HL-60 (cell line): ENCODE data around the gene EDIL3.

Source experiments
- POLR2AphosphoS5 ChIP-seq: IDR thresholded peaks from 2 replicates; pipeline ENCODE4 v1.6.1; 2012; ENCODE audit warnings: low read depth
- SPI1 ChIP-seq: IDR thresholded peaks from 2 replicates; pipeline ENCODE4 v1.6.1; 2012; ENCODE audit warnings: low read depth, mild to moderate bottlenecking, borderline replicate concordance
- TF ChIP-seq, protein P1 (sequence below): IDR thresholded peaks from one replicate; pipeline ENCODE4 v1.5.1; 2011; ENCODE audit warnings: low read length, control low read depth, inconsistent platforms; ENCODE audit not compliant: insufficient read depth
- TF ChIP-seq, protein P2 (sequence below): IDR thresholded peaks from 2 replicates; pipeline ENCODE4 v1.6.1; 2012; ENCODE audit warnings: low read depth; ENCODE audit not compliant: insufficient replicate concordance

- TF ChIP-seq, protein P1, sequence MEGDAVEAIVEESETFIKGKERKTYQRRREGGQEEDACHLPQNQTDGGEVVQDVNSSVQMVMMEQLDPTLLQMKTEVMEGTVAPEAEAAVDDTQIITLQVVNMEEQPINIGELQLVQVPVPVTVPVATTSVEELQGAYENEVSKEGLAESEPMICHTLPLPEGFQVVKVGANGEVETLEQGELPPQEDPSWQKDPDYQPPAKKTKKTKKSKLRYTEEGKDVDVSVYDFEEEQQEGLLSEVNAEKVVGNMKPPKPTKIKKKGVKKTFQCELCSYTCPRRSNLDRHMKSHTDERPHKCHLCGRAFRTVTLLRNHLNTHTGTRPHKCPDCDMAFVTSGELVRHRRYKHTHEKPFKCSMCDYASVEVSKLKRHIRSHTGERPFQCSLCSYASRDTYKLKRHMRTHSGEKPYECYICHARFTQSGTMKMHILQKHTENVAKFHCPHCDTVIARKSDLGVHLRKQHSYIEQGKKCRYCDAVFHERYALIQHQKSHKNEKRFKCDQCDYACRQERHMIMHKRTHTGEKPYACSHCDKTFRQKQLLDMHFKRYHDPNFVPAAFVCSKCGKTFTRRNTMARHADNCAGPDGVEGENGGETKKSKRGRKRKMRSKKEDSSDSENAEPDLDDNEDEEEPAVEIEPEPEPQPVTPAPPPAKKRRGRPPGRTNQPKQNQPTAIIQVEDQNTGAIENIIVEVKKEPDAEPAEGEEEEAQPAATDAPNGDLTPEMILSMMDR, result no peak
- TF ChIP-seq, protein P2, sequence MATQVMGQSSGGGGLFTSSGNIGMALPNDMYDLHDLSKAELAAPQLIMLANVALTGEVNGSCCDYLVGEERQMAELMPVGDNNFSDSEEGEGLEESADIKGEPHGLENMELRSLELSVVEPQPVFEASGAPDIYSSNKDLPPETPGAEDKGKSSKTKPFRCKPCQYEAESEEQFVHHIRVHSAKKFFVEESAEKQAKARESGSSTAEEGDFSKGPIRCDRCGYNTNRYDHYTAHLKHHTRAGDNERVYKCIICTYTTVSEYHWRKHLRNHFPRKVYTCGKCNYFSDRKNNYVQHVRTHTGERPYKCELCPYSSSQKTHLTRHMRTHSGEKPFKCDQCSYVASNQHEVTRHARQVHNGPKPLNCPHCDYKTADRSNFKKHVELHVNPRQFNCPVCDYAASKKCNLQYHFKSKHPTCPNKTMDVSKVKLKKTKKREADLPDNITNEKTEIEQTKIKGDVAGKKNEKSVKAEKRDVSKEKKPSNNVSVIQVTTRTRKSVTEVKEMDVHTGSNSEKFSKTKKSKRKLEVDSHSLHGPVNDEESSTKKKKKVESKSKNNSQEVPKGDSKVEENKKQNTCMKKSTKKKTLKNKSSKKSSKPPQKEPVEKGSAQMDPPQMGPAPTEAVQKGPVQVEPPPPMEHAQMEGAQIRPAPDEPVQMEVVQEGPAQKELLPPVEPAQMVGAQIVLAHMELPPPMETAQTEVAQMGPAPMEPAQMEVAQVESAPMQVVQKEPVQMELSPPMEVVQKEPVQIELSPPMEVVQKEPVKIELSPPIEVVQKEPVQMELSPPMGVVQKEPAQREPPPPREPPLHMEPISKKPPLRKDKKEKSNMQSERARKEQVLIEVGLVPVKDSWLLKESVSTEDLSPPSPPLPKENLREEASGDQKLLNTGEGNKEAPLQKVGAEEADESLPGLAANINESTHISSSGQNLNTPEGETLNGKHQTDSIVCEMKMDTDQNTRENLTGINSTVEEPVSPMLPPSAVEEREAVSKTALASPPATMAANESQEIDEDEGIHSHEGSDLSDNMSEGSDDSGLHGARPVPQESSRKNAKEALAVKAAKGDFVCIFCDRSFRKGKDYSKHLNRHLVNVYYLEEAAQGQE, result no peak
- TF ChIP-seq SPI1 (no peak), POLR2AphosphoS5 (no peak)
Measured at GRCh38 chr5:84228266-84228665, 156.4 kb downstream of the EDIL3 start.
